ENCODE measurements around the gene TMEM207. TPM values are rescaled to one million over a fixed set of nuclear protein-coding genes. Genes with fewer than 3 reads are reported as not detected.
A peak's percentile ranks its signal among the peaks of the same experiment; 100 is the strongest.

TMEM207 gene
- total and polyA plus RNA-seq, 2 of the 13 experiments (the other 11 are each of a cell fraction or from before 2014, with no cell fraction given): not detected

- TF ChIP-seq HNF1A (IDR thresholded peaks at IDR 0.05; ENCODE audit: low read depth): no peak
- TF ChIP-seq HNF1A (CRISPR knock-in tag; IDR thresholded peaks at IDR 0.05; ENCODE audit: borderline replicate concordance): no peak
- no peak for TF ChIP-seq NFRKB (IDR thresholded peaks at IDR 0.05)
- TF ChIP-seq ZNF383 (CRISPR knock-in tag; IDR thresholded peaks at IDR 0.05; ENCODE audit: borderline replicate concordance): no peak
- no peak for TF ChIP-seq CREBL2 (CRISPR knock-in tag; IDR thresholded peaks at IDR 0.05; ENCODE audit: borderline replicate concordance)
- peak; percentile 16 for TF ChIP-seq TEAD3 (CRISPR knock-in tag; optimal IDR thresholded peaks at IDR 0.05; ENCODE audit: borderline replicate concordance)
- TF ChIP-seq ZFP62 (CRISPR knock-in tag; IDR thresholded peaks at IDR 0.05): no peak
- no peak for TF ChIP-seq BRCA1 (CRISPR knock-in tag; IDR thresholded peaks at IDR 0.05)
- TF ChIP-seq ETV5 (CRISPR knock-in tag; IDR thresholded peaks at IDR 0.05; ENCODE audit: borderline replicate concordance): peak; percentile 13; the same call in 1 of the 2 replicates
- TF ChIP-seq IRF2 (CRISPR knock-in tag; IDR thresholded peaks at IDR 0.05): peak; percentile 58; the same call in 1 of the 2 replicates
- TF ChIP-seq MIER3 (CRISPR knock-in tag; IDR thresholded peaks at IDR 0.05; ENCODE audit: borderline replicate concordance): no peak
- TF ChIP-seq MYC (CRISPR knock-in tag; IDR thresholded peaks at IDR 0.05; ENCODE audit: borderline replicate concordance): no peak
- peak; percentile 44 to 61; a peak in 2 of 4 replicates for TF ChIP-seq HMGXB4 (CRISPR knock-in tag; IDR thresholded peaks at IDR 0.05; ENCODE audit: borderline replicate concordance in 1 of 2, low read depth in 1 of 2)
- no peak for TF ChIP-seq MATR3 (CRISPR knock-in tag; IDR thresholded peaks at IDR 0.05)
- no peak for TF ChIP-seq ZNF407 (CRISPR knock-in tag; IDR thresholded peaks at IDR 0.05; ENCODE audit: not compliant biosample characterization)
- no peak for TF ChIP-seq CENPT (CRISPR knock-in tag; IDR thresholded peaks at IDR 0.05; ENCODE audit: low read depth)
Measured at GRCh38 chr3:190384309-190384756, 65.4 kb downstream of the TMEM207 start (continued).
